GM19372 (cell line): ENCODE results near the gene WSCD2.

ENCODE experiments used
- ATAC-seq: cut with Tn5 transposase; IDR thresholded peaks from one replicate; pipeline ENCODE4 v1.9.1; 2021; ENCODE audit warnings: mild to moderate bottlenecking, low read depth, moderate library complexity; ENCODE audit not compliant: unreplicated experiment

The WSCD2 gene

DNA sequence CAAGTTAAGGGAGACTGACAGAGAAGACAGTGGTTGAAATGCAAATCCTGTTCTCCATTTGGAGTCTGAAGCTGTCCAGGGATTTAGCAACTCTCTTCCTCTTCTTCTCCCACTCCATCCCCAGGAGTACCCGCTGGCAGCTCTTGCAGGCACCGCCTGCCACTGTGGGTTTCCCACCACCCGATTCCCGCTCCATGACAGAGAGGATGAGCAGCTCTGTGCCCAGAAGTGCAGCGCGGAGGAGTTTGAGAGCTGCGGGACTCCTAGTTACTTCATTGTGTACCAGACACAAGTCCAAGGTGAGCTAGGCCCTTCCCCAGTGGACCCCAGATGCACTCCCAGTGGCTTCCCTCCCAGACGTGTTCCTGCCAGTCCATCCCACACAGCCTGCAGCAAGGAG, 97.8 kb downstream of the WSCD2 start:
- no peak for ATAC-seq

DNA sequence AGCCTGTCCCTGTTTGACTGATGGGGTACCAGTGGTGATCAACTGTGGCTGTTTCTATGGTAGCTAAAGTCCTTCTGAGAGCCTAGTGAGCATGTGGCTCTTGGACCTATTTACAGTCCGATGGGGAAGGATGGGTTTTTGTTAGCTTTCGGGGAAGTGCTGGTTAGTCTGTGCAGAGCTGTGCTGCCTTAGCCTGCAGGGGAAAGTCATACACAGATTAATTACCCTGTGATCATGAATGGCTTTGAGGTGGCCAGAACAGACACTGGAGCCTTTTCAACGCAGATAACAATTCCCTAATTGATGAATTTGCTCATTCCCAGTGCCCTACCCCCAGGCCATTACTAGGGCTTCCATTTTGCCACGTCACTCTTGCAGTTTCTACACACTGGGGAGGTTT, 99.7 kb downstream of the WSCD2 start:
- no peak for ATAC-seq

DNA sequence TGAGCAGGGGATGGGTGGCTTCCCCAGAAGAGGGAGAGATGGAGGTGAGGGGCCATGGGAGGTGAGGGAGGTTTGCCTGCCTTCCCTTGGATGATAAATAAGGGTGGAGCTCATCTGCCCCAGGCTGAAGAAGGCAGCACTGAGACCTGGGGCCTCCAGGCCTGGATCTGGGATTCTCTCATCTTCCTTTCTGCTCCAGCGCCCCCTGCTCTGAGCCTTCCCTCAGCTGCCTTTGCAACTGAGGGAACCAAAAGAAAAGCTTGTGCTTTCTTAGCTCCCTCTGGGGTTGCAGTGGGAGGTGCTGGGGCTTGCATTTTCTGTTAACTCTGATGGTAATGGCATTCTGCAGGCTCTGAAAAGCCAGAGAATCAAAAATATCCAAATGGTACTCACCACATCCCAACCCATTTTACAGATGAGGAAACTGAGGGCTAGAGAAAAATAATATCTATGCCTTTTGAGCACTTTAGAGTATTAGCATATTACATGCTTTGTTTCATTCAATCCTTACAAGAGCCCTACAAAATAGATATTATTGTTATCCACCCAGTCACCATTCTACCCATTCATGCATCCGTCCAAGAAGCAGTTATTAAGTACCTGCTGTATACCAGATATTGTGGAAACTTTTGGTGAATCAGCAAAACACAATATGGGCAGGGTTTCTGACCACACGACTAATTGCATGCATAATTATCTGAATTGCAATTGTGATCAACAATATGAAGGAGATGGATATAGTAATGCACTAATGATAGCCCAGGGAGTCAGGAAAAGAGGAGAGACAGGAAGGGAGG, 102.2 kb downstream of the WSCD2 start:
- no peak for ATAC-seq

DNA sequence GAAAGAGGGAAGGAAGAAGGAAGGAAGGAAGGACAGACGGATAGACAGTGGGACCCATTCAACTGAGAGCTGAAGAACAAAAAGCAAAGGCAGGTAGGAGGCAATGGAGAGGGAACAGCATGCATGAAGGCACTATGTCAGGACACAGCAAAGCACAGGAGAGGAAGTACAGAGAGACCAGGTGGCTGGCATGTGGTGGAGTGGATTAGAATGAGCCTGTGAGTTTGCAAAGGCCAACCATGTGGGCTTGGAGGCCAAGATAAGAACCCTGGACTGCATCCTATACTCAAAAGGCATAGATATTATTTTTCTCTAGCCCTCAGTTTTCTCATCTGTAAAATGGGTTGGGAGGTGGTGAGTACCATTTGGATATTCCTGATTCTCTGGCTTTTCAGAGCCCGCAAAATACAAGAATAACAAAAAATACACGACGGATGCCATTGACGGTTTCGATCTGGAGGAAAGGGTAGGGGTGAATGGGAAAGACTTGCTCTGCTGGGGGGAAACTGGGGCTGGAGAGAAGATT, 102.9 kb downstream of the WSCD2 start:
- no peak for ATAC-seq

DNA sequence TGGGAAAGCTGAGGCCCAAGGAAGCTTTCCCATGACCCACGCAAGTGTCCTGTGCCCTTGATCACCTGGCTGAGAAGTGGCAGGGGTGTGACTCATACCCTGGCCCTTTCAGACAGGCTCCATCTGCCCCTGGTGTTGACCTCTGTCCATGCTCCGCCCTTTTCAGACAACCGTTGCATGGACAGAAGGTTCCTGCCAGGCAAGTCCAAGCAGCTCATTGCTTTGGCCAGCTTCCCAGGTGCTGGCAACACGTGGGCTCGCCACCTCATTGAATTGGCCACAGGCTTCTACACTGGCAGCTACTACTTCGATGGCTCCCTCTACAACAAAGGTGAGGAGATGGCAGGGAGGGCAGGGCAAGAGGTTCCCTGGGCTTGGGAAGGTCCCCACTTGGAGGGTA, 103.5 kb downstream of the WSCD2 start:
- ATAC-seq, result no peak

DNA sequence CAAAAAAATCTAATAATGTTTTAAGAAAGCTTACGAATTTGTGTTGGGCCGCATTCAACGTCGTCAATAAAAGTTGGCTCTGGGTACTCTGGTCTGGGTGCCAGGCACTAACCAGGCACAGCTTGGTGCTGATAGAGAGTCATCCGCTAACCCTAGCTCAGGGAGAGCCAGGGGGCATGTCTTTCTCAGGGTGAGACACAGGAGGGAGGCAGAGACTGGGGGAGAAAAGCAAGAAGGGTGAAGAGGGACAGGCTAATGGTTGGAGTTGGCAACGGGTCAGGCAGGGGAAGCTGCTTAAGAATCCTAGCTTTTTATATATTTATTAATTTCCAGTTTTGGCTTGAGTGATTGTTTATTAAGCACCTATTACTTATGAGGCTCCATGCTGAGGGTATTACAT, 105.1 kb downstream of the WSCD2 start:
- no peak for ATAC-seq

DNA sequence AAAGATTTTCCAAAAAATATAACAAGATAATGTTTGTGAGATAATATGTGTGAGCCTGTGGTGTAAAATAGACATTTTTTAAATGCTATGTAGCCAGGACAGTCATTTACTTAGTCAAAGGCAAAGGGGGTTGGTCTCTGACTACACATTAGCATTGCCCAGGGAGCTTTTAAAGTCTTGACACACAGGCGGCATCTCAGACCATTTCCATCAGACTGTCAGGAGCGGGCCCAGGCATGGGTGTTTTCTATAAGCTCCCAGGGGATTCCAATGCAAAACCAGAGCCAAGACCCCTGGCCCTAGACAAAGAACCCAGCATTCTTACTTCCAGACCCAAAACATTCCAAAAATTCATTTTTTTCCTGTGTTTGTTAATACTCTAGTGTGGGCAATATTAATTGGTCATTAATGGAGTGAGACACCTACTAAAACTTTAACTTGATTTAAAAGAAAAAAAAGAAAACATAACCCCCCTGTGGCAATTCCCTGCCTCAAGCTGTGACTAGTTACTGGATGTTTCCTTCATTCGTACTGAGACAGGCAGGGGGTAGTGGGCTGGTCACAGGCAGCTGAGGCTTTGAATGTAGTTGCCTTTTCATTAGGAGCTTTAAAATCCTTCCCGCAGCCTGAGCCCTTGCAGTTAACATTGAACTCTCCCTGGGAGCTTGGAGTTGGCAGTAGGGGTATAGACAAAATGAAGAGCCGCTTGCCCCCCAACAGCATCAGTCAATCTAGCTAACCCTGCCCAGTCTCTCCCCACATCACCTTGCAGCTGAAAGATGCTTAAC, 106.3 kb downstream of the WSCD2 start:
- no peak for ATAC-seq

DNA sequence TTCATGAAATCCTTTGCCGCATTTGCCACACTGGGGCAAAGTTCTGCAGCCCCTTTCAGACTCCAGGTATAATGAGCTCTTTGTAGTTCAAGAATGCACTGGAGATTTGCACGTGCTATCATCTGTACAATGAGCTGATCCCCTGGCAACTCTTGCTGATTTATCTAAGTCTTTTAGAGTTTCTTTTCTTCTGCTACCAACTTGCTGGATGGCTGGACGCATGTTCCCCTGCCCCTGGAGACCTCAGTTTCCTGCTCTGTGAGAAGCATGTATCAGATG, 106.8 kb downstream of the WSCD2 start:
- no peak for ATAC-seq

DNA sequence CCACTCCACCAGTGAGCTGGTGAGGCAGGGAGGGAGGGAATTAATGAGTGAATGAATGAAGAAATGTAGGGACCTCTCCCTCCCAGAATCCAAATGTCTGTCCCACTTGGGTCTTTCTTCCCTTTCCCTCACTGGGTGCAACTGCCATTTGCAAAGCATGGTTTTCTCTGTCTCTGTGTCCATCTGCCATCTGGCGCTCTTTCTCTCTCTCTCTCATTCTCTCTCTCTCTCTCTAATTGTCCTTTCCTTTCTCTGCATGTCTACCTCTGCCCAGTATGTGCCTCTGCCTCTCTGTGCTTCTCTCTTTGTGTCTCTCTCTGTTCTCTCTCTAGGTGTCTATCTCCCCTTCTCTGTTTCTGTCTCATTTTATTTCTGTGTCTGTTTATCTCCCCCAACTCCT, 107.3 kb downstream of the WSCD2 start:
- no peak for ATAC-seq

DNA sequence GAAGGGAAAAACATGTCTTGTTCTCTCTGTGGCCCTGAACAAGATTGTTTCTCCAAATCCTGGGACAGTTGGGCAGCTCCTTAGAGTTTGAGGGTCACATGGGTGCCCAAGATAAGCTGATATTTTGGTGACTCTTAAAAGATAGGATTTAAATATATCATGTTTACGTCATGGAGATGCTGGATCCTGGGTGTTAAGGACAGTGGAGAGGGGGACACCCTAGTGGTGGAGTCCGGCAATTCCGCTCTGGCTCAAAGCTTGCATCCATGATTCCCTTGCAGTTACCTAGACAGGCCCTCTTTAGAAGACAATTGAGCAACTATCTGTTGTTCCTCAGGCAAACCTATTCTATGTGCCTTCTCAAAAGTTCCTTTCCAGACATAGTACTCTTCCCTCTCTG, 108.2 kb downstream of the WSCD2 start:
- no peak for ATAC-seq

DNA sequence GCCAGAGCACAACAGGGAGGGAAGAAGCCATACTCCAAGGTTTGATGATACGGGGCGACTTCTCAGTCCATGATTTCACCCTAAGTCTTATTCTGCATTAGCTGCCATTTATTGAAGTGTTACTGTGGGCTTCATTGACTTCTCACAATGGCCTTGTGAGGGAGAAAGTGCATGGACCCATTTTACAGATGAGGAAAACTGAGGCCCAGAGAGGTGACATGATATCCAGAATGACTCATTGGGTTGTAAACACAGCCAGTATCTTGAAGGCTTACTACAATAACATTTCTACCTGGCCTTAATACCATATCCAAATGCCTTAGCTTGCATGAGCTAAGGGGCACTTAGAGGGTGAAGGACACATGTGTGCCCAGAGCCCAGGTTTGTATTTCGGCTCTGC, 109.4 kb downstream of the WSCD2 start:
- no peak for ATAC-seq

DNA sequence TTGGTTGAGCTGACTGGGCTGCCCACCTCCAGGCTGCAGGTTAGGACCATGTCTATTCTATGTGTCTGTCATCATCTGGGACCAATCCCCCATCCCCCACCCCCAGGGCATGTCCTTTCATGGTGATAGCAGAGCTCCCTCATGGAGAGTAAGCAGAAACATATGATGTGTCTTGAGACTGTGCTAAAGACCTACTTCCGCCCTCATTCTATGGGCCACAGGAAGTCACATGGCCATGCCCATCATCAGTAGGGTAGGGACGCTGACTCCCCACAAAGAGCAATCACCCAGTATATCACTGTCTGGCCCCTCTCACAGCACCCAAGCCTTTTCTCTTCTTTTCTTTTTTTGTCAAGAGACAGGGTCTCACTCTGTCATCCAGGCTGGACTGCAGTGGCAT, 110.3 kb downstream of the WSCD2 start:
- no peak for ATAC-seq

DNA sequence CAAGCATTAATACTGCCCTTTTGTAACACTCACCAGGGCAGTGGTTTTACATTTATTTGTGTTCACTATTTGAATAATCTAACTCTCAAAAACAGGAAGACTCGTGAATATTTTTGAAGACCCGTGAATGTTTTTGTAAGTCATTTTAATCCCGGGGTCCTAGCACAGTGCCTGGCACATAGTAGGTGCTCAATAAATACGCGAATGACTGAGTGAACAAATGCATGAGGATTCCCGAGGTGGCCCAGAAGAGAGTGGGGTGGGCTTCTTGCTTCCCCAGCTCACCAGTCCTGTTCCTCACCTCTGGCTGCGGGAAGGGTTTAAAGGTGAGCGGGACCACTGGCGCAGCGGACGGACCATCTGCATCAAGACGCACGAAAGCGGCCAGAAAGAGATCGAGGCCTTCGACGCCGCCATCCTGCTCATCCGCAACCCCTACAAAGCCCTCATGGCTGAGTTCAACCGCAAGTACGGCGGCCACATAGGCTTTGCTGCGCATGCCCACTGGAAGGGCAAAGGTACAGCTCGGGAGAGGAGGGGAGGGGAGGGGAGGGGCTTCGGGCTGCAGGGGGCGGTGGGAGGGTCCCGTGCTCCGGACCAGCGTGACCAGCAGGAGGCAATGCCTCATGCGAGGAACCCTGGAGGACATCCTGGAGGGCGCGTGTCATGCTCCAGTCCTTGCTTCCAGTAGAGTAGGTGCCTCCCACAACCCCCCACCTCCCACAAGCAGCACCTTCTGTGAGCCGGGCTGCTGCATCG, 111.1 kb downstream of the WSCD2 start:
- no peak for ATAC-seq

DNA sequence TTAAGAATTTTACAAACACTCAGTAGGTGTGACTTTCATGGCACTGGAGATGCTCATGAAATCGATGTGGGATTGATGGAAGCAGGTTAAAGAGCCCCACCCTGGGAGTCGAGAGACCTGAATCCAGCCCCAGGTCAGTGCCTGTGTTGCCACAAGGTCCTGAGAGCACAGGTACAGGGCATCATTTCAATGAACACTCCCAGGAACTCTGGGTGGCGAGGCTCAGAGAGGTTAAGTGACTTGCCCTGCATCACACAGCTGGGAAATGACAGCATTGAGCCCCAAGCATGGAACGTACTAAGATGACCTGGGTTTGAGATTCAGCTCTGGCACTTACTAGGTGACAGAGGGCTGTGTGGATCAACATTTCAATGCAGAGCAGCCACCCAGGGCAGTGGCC, 111.8 kb downstream of the WSCD2 start:
- no peak for ATAC-seq

DNA sequence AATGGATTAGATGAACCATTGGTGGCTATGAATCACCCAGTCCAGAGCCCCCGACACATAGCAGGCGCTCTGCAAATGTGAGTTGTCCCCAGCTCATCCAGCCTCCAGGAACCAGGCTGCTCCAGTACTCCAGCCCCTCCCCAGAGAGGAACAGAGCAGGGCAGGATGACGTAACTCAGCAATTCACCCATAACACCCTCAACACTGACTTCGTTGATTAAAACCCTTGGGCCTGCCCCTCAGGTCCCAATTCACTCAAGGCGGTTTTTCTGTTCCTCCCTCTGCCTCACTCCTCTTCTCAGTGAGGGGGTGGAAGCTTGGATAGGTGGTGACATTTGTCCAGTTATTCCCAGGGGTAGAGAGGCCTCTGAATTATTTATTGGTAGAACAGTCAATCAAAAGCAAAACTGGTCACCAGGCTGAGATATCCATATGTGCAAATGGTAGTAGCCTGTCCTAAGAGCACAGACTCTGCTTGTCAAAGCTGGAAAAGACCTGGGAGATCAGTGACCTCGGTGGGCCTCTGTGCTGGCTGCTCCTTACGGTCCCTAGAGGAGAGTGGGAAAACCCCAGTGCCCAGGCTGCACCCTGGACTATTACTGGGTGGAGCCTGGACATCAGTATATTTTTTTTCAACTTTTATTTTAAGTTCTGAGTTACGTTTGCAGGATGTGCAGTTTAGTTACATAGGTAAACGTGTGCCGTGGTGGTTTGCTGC, 113.1 kb downstream of the WSCD2 start:
- ATAC-seq, result no peak

DNA sequence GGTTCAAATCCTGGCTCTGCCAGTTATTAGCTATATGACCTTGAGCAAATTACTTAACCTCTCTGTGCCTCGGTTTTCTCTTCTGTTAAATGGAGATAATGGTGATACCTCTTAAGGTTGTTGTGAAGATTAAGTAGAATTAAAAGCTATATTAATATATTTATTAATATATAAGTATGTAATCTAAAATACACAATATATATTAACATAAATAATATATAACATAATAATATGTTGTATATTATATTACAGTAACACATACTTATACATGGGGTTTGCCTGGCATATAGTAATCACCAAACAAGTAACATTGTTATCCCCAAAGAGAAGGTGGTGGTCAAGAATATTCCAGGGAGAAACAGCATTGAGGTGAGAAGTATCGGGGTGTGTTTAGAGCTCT, 118.0 kb downstream of the WSCD2 start:
- no peak for ATAC-seq

DNA sequence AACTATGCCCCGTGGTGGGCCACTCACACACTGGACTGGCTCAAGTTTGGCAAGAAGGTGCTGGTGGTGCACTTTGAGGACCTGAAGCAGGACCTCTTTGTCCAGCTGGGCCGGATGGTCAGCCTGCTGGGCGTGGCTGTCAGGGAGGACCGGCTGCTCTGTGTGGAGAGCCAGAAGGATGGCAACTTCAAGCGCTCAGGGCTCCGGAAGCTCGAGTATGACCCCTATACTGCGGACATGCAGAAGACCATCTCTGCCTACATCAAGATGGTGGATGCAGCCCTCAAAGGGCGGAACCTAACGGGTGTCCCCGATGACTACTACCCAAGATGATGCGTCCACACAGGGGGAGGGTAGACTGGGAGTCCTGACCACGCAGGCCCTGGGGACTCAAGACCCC, 118.9 kb downstream of the WSCD2 start:
- ATAC-seq, result no peak

DNA sequence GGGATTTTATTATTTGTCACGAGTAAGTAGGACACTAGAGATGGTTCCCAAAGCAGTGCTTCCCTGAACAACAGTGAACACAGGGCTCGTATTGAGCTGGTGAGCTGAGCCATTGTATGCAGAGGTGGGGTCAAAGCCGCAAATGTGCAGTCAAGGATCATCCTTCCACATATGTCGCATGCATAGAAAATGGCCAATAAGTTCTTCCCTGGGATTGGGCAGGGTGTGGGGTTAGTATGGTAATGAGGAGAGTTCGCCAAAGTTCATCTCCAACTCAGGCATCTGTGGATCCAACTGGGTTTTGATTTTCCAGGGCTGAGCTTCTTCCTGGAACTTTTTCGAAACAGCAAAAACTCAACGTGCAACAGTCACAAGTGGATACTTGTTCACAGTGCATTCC, 123.4 kb downstream of the WSCD2 start:
- ATAC-seq, result no peak

DNA sequence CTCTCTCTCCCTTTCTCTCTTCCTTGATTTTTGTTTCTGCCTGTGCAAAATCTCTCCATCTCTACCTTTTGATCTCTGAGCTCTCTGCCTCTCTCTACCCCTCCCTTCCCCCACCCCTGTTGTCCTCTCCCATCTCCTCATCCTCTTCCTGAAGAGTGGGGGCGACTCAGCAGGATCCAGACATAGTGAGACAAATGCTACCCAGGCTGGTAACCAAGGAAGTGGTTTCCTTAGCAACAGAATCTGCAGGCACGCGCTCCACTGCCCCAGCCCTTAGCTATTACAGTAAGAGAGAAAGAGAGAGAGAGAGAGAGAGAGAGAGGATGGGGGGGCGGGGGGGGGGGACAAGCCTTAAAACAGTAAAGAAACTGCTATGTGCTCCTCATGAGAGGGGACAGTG, 124.5 kb downstream of the WSCD2 start:
- no peak for ATAC-seq

DNA sequence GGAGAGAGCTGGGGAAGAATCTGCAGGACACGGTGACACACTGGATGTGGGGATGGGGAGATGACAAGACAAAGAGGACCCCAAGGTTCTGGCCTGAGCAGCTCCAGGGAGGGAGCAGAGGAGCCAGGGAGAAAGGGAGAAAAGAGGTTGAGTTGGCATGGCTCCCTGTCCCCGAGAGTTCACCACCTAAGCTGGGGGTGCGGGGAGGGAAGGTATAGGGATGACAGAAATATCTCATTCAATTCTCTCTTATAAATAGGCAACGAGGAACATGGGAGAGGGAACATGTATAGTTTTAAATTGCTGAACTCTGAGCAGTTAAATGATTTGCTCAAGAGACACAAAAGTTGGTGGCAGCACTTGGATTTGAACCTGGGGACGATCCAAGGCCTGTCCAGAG, 124.9 kb downstream of the WSCD2 start:
- no peak for ATAC-seq
